Mammary epithelial cell (primary cell): ENCODE measurements around the gene BICD1.

Source experiments
- EZH2 ChIP-seq: IDR thresholded peaks from 2 replicates; pipeline ENCODE4 v1.6.1; 2012; ENCODE audit warnings: low read length, inconsistent platforms, borderline replicate concordance
- TF ChIP-seq, protein P1 (sequence below), 2 donors: IDR thresholded peaks in 1 of 2; conservative IDR thresholded peaks in 1 of 2; 2 replicates each; pipeline ENCODE4 v1.5.1; 2011 to 2012; ENCODE audit warnings: inconsistent platforms in 2 of 2, low read length in 2 of 2, mild to moderate bottlenecking in 2 of 2, control low read depth in 1 of 2, low read depth in 1 of 2; ENCODE audit not compliant: insufficient read depth in 1 of 2; ENCODE audit errors: extremely low read depth in 1 of 2

DNA sequence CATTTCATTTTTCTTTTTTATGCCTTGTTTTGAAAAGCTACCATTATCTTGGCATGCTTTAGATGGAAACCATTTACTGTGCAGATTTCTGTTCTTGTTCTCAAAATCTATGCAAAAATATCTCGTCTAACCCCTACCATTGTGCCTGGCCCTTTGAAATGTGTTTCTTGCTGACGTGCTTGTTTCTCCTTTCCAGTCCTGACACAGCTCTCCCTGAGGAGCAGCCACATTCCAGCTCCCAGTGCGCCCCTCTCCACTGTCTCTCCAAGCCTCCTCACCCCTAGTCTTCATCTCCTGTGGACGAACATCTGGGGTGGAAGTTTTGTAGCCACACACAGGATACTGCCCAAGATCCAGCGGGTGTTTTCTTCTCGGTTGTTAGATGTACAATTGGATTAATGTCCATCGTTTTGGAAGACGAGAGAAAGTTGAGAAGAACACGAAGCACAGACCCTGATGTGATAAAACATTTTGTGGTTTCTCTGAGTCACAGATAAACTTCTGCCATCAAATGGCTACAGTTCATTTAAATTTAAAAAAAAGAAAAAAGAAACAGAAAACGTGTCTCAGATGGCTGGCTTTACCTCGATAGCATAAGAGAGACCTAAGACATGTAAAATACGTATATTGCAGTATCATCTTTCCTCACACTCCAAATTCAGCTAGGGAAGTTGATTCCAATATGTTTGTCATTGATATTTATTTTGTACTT lies 270.9 kb downstream of the BICD1 start:
- TF ChIP-seq, protein P1, sequence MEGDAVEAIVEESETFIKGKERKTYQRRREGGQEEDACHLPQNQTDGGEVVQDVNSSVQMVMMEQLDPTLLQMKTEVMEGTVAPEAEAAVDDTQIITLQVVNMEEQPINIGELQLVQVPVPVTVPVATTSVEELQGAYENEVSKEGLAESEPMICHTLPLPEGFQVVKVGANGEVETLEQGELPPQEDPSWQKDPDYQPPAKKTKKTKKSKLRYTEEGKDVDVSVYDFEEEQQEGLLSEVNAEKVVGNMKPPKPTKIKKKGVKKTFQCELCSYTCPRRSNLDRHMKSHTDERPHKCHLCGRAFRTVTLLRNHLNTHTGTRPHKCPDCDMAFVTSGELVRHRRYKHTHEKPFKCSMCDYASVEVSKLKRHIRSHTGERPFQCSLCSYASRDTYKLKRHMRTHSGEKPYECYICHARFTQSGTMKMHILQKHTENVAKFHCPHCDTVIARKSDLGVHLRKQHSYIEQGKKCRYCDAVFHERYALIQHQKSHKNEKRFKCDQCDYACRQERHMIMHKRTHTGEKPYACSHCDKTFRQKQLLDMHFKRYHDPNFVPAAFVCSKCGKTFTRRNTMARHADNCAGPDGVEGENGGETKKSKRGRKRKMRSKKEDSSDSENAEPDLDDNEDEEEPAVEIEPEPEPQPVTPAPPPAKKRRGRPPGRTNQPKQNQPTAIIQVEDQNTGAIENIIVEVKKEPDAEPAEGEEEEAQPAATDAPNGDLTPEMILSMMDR (conservative IDR thresholded peaks at IDR 0.05 in 1 of 2, IDR thresholded peaks at IDR 0.05 in 1 of 2; ENCODE audit: extremely low read depth in 1 of 2, insufficient read depth in 1 of 2, low read depth in 1 of 2, low read length in 2 of 2), result no peak
- no peak for TF ChIP-seq EZH2
